ENCODE results near the gene MX2.
"Not testable (repeated sequence)": the region's sequence is repeated elsewhere in the genome, so short reads cannot be mapped to it uniquely, and the experiment has no call there.

The MX2 gene

GRCh38 chr21:41342035-41342434 is 19.8 kb upstream of the MX2 start:
- no peak for DNase-seq

- DNase-seq = no peak
Observed at GRCh38 chr21:41344146-41344545, 17.7 kb upstream of the MX2 start.

GRCh38 chr21:41345356-41345755 is 16.5 kb upstream of the MX2 start:
- no peak for DNase-seq

GRCh38 chr21:41345934-41346685 is 15.7 kb upstream of the MX2 start:
- no peak for DNase-seq

- no peak for DNase-seq
Observed at GRCh38 chr21:41346758-41347157, 15.1 kb upstream of the MX2 start.

- no peak for DNase-seq
Observed at GRCh38 chr21:41348434-41348833, 13.4 kb upstream of the MX2 start.

- DNase-seq = no peak
Observed at GRCh38 chr21:41349126-41349525, 12.7 kb upstream of the MX2 start.

GRCh38 chr21:41349619-41350390 is 12.0 kb upstream of the MX2 start:
- DNase-seq = no peak

GRCh38 chr21:41350436-41351155 is 11.2 kb upstream of the MX2 start:
- no peak for DNase-seq

- DNase-seq = no peak
Observed at GRCh38 chr21:41357546-41357945, 4.3 kb upstream of the MX2 start.

- no peak for DNase-seq
Observed at GRCh38 chr21:41358193-41359166, 3.3 kb upstream of the MX2 start.

GRCh38 chr21:41359286-41359685 is 2.5 kb upstream of the MX2 start:
- DNase-seq = no peak

- not testable (repeated sequence) for DNase-seq
Observed at GRCh38 chr21:41359754-41360071, 2.1 kb upstream of the MX2 start.

- no peak for DNase-seq
Observed at GRCh38 chr21:41360072-41360821, 1.6 kb upstream of the MX2 start.

GRCh38 chr21:41361053-41361785 is 608 bp upstream of the MX2 start:
- DNase-seq = no peak

- no peak for DNase-seq
Observed at GRCh38 chr21:41362605-41363369, 960 bp downstream of the MX2 start.

- DNase-seq = no peak
Observed at GRCh38 chr21:41363370-41364270, 1.8 kb downstream of the MX2 start.

- no peak for DNase-seq
Observed at GRCh38 chr21:41364308-41364707, 2.5 kb downstream of the MX2 start.

GRCh38 chr21:41365377-41366107 is 3.7 kb downstream of the MX2 start:
- DNase-seq = peak; percentile 52
